Activated T-helper 1 cell treated with anti-CD3 and anti-CD28 coated beads, Interleukin-2, amount 50 U/mL, for 16 hours (primary cell): ENCODE data around the gene CARS1.
A peak's percentile ranks its signal among the peaks of the same experiment; 100 is the strongest.

Experiments
- DNase-seq, 2 donors: peaks; one replicate each; pipeline ENCODE4 v3.0.0-alpha.2; 2020; ENCODE audit warnings: low read depth in 1 of 2, low spot score in 1 of 2

Gene CARS1

DNA sequence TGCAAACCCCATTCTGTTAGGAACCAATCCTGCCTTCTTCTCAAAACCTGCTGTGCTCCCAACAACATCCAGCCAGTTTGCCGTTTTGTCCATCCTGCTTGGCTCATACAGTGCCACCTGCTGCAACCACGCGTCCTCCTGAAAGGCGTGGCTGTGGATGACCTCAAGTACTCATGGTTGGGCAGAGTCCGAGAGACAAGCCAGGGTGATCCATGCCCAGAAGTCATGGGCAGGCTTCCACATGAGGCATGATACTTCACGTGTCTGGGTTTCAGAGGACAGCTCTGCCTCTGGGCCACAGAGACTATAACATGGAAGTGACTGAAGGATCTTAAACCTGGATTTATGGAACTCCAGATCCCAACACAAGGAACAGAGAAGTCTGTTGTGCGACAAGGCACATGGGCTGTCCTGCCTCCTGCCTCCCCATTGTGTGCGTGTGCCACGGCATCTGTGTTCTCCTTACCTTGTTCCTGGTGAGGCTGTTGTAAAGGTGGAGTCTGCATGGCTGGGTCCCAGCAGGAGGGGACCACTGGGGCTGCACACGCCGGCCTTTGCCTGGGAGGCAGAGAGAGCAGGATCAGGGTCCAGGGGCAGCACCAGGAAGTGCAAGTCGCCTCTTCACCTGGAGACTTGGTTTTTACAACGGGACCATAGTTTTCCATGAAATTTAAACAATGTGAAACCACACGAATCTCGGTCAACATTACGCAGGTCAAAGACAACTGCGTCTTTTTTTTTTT lies 15.4 kb downstream of the CARS1 start:
- DNase-seq: no peak

DNA sequence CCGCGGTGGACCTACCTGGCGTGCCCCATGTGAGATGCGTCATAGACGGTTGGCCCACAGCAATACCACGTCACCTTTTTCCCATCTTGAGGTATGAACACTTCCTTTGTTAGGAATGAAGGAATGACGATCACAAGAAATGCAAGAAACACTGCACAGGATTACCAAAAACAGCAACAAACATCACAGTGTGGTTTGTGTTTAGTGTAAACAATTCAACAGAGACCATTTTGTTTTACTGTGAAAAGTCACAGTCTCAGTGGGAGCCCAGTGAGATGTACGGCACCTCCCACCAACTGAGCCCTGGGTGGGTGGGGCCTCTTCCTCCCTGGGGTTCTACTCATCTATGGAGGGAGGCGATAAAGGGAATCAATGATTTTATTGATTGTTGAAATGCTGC lies 16.3 kb downstream of the CARS1 start:
- DNase-seq: no peak

DNA sequence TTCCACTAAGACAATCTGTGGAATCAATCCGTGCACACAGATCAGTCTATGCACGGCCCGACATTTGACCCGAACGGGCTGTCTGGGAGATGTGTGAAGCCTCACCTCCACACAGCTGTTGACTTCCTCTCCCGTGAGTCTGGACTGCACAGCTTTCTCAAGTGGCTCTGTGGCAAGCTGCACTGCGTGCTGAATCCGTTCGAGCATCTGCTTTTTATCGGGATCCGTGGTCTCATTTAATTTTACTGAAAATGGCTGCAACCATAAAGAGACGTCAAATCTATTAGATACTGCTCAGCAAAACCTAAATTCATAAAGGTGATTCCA lies 19.3 kb downstream of the CARS1 start:
- no peak for DNase-seq

DNA sequence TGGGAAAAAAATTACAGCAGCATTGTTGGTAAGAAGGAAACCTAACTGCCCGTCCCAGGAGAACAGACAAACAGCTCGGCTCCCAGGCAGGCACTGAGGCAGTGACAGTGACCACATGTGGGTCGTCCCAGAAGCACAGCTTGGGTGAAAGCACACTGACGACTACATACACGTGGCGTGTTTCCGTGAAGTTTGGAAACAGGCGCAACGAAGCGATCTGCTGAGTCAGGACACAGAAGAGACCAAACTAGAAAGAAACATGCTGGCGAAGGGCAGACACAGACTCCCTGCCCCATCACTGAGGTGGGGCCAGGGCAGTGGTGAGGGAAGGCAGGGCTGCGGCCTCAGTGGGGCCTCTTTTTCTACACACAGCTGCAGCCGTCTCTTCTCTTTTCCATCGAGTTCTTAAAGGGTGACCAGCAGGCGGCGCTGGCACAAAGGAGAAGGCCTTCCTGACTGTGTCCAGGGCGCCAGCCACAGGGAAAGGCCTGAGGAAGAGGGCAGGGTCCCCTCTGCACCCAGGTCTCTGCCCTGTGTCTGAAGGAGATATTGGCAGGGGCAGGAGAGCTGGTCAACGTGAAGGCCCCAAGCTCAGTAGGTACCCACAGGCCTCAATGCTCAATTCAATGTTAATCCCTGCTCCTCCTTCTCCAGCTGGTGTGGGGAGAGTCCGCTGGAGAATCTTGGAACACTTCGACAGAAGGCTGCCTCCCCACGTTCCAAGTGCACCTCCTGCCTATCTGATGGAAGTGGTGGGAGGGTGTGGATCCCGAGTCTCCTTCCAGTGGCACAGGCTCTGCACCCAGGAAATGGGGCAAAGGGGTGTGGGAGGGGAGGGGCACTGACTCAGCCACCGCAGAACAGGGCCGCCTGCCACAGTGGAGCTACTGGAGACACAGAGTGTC lies 19.9 kb downstream of the CARS1 start:
- no peak for DNase-seq

DNA sequence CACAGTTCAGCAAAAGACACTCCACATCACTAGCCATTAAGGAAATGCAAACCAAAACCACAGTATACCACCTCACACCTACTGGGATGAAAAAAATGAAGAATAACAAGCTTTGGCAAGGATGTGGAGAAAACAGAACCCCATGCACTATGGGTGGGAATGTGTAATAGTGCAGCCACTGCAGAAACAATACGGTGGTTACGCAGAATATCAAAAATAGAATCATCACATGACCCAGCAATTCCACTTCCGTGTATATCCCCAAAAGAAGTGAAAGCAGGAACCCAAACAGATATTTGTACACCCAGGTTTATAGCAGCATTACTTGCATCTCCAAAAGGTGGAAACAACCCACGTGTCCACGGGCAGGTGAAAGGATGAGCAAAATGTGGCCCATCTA lies 20.8 kb downstream of the CARS1 start:
- DNase-seq: no peak

DNA sequence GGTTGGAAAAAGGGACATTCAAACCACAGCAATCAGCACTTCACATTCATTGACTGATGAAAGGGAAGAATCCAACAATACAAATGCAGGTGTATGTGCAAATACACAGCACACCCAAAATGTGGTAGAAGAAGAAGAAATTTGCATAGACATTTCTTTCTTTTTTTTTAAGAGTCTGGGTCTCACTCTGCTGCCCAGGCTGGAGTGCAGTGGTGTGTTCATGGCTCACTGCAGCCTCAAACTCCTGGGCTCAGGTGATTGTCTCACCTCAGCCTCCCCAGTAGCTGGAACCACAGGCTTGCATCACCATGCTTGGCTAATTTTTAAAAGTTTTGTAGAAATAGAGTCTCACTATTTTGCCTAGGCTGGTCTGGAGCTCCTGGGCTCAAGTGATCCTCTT lies 21.9 kb downstream of the CARS1 start:
- DNase-seq: no peak

DNA sequence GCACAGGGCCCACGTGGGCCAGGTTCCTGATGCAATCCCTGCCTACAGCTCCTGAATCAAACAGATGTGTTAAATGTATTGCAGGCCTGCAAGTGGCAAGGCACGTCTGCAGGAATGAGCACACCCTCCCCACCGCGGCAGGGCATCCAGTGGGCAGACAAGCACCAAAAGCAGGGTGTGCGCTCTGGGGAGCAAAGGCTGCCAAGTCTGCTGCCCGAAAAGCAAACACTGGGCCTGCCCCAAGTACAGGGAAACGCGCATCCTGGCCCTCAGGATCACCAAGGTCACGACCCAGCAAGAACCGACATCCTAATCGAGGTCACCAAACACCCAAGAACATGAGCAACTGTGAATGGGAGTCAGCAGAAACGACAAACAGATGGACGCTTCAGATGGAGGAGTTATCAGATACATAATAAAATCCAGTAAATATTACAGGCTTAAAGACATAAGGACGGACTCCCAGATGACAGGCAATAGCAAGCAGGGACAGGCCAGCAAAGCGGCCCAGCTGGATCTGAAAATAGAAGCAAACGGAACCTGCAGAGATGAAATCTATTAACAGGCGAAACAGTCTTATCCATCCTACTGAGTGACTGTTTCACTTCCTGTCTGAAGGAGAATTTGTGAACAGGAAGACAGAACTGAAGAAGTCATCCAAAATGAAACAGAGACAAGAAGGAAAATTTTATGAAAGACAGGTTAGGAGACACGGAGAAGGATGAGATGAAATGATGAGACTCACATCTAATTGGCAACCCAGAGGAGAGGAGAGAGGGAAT lies 26.7 kb downstream of the CARS1 start:
- no peak for DNase-seq

DNA sequence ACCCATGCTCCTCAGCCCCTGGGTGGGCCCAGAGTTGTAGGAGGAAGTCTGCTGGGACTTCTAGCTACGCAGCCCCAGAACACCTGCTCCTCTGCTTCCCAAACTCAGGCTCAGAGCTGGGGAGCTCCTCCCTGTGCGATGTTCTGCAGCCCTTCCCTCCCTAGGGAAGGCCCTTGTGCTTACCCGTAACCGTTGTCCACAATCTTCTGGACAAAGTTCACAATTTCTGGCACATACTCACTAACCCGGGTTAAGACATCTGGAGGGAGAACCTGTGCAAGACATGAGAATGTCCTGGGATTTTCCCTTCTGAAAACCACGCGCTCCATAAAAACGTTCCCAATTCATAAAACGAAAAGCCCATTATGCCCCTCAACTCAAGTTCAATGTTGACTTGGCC lies 28.4 kb downstream of the CARS1 start:
- DNase-seq: no peak

DNA sequence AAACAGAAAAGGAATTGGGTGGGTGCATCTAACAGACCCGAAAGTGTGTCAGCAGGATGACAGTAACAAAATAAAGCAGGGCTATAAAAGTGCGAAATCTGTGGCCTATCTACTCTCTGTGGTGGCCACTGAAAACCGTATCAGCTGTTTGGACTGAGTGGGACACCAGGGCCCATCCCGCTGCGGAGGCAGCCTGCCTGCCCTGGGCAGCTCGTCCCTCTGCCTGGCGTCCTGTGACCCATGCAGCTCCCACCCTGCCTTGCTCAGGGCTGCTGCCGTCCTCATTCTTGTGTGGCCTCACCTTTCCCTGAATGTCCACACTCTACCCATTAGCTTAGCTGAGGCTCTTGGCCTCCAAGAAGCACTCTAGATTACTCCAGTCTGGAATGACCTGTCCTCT lies 30.4 kb downstream of the CARS1 start:
- no peak for DNase-seq

DNA sequence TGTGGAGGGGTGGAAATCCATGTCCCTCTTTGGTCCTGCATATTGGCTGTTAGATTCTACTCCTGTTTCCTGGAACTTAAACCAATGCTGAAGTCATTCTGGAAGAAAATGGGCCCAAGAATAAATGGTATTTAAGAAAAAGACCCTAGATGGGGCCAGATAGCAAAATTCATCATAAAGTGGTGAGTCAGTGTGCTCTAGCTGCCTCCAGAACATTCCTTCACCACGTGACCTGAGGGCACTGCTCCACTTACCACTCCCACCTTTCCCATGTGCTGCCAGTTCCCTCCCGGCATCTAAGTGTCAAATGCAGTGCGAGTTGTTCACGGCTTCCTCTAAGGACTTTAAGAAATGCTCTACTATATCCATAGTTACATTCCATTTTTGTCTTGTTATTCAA lies 34.2 kb downstream of the CARS1 start:
- DNase-seq: no peak

DNA sequence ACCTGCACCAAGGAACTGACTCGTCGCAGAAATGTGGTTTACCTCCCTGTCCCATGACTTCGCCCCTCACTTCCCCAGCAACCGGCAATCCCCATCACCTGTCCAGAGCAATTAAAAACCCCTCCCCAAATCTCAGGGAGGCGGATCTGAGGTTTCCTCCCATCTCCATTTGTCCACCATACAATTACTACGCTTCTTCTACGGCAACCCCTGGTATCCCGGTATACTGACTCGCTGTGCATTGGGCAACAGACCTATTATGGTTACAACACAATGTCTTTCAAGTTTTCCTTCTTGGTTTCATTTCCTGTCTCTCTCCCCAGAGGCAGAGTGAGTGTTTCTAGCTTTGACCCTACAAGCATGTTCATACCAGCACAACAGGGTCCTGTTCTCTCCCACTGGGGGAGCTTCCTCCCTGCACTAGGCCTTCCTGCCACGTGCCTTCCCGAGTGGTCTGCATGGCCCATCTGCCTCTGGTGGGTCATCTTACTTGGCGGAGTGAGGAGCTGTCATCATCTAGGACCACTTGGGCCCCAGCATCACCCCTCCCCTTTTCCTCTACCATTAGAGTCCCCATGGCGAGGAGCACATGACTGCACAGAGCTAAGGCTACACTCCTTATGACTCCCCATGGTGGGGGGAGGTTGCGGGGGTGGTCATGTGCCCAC lies 34.8 kb downstream of the CARS1 start:
- DNase-seq: no peak

DNA sequence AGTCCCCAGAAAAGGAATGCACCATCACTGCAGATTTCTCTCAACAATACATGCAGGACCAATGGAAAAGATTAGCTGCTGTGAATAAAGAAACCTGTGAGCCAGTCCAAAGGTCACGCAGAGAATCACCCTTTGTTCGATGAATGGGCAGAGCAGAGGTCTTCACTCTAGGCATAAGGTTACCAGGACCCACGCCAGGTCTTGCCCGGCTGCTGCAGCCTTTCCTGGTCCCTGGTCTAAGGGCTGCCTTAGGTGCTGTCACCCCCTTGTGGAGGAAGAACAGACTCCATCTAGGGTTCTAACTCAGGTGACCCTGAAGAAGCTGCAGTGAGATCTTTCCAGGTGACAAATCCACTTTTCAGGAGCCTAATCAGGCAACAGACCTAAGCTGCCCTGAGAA lies 36.1 kb downstream of the CARS1 start:
- no peak for DNase-seq

DNA sequence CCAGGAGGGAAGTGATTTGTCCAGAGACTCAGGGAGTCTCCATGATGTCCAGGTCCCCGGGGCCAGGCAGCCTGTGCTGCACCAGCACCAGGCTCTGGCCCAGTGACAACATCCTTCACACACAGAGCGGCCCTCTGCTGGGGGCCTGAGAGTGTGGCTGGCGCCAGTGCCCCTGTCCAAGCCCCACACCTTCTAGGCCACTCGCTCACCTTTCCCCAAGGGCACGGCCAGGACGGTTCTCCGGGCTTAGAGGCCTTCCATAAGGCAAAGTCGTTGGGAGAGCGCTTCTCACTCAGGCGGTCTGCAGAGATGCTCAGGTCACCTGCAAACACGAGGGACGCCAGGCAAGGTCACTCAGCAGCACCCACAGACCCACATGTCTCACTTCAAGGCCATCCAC lies 37.2 kb downstream of the CARS1 start:
- no peak for DNase-seq

DNA sequence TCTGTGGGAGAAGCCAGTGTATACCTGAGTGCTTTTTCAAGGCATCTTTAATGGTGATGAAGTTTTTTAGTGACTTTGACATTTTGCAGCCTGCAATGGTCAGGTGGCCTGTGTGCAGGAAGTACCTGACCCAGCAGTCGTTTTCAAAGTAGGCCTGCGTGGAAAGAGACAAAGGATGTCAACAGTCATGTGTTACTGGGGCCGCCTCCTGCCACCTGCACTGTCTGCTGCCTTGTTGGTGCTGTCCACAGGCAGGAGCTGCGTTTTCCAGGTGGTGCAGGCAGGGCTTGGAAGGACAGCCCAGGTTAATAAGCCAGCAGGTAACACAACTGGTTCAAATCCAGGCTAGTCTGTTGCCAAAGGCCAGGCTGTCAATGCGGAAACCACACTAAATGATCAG lies 38.6 kb downstream of the CARS1 start:
- DNase-seq: no peak

DNA sequence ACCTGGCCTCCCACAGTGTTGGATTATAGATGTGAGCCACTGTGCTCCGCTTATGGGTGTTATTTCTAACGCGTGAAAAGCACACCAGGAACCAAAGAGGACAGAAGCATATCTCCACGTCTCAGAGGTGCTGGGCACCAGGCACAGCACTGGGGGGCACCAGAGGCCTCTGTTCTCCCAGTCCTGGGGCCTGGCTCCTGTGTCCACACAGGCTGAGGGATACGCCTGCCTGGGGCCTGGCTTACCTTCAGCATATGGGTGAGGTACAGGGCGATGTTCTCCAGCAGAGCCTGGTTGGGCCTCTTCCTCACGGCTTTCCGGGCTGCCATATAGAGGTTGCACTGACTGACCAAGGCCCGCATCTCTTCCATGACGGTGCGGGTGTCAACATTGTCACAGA lies 40.4 kb downstream of the CARS1 start:
- no peak for DNase-seq

DNA sequence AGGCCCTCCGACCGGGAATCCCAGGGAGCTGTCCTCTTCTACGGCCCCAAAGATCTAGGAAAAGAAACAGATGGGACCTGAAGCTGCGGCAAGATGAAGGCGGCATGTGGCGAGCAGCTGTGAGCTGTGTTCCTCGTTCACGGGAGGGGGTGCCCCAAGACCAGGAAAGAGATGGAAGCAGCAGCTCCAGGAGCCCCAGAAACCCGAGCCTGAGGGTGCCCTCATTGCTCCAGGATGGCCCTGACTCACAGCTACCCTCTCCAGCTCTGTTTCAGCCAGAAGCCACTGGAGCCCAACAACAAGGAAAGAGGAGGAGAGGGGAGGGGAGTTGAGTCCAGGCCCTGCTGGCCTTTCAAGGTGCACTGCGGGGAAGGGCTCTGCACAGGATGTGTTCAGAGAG lies 41.4 kb downstream of the CARS1 start:
- no peak for DNase-seq

DNA sequence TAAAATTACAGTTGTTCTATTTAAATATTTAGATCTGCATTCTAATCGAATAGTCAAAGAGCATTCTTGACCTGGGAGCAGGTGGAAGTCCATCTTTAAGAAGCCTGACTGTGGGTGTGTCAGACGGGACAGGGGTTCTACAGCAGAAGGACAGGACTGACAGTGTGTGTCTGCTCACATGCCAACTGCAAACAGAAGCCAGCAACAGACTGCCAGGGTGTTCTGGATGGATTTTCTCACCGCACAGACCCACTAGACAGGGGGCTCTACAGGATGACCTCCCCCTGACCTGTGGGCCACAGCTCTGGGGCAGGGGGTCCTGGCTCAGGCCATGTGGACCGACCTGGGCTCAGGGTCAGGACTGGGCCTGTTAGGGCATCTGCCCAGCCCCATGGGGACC lies 42.3 kb downstream of the CARS1 start:
- DNase-seq: no peak

DNA sequence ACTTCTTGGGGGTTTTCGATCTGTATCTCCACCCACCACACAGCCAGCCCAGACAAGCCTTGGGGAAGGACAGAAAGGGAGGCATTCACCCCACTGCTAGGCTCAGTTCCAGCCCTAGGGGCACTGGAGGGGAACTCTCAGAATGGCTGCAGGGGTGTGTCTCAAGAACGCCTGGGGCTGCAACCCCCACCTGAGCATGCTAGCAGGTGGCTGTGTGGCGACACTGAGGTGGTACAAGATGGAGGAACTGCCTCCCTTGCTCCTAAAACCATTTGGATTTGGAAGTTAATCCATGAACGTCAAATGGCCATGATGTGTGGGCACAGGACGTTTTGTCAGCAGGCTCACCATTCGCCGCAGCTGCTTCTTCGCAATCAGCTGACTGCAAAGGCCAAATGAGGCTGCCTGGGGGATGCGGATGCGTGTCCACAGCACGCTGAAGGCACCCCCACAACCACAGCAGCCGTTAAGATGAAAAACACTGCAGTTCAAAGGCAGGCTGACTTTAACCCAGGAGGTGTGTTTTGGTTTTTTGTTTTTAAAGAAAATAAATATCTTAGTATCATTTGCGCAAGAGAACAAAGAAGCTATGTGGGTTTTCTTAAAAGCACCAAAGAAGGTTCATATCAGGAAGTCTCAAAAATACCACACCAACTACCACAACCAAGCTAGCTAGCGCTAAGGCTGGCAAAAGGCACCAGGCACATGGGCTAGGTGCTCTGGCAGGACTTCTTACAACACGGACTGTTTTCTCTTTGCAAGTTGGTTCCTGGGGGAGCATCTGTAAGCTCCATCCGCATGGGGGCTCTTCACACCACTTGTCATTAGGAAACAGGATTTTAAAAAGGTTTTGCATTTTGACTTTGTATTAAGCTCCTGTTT lies 42.9 kb downstream of the CARS1 start:
- DNase-seq: peak; percentile 38 to 49

DNA sequence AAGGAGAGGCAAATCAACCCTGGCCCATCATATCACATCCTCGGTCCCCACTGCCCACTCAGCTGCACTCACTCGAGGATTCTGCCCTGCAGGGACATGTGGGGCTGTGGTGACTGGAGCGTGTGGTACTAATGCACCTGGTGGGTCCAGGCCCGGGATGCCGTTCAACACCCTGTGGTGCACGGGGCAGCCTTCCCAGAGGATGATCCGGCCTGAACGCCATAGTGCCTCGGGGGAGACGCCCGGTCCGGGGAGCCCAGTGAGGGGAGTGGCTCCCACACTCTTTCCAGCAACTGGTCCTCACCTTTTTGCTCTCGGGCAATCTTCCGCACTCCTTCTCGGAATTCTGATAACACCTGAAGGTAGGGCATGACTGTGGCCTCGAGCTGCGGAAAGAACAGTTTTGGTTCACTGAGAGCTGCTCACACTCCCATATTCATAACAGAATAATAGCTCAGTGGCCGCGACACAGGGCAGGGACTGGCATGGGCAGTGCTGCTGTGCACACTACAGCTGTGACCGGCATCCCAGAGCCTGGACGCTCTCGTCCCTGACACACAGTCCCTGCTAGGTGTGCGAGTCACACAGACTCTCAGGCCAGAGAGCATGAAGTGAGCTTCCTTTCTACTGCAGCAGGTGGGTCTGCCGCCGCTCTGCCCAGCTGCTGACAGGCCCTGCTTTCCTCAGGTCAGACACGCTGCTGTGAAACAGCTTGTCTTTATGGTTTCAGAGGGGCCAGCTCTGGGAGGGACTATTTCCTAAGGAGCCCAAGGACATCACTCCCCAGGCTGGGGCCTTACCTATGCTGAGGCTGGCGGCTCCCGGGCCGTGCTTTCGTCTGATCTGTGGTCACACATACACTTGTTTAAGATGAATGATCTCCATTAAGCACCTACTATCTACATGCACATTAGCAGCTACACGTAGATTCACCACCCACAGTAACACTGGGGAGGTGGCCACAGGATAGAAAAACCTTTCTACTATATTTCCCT lies 45.0 kb downstream of the CARS1 start:
- no peak for DNase-seq
